Heart right ventricle (tissue), 16 donors: Measurements from ENCODE around the gene PRKAR2A. TPM values are rescaled to one million over a fixed set of nuclear protein-coding genes. Genes with fewer than 3 reads are reported as not detected.

Experiments
- ATAC-seq, 8 donors: fragments of 200-7000 bp; cut with Tn5 transposase; one replicate each; pipeline ENCODE4 v1.9.1; 2020; ENCODE audit warnings: mild to moderate bottlenecking in 8 of 8, moderate library complexity in 8 of 8, moderate number of reproducible peaks in 1 of 8
- DNase-seq, 2 donors: peaks; one replicate each; pipeline ENCODE4 v3.0.0-alpha.2; 2020
- H3K27ac ChIP-seq, 10 donors: fragments of 200-600 bp; sonication (generic) in 2 of 10; one replicate each; pipeline versions ENCODE4 v1.5.0 to v1.8.0; 2020 to 2022; ENCODE audit warnings: mild to moderate bottlenecking in 3 of 10
- H3K27me3 ChIP-seq, 7 donors: fragments of 200-600 bp; one replicate each; pipeline ENCODE4 v1.8.0; 2021 to 2022; ENCODE audit warnings: mild to moderate bottlenecking in 2 of 7
- H3K36me3 ChIP-seq, 9 donors: fragments of 200-600 bp; sonication (generic) in 1 of 9; one replicate each; pipeline versions ENCODE4 v1.5.0 to v1.8.0; 2020 to 2022; ENCODE audit warnings: mild to moderate bottlenecking in 2 of 9
- H3K4me1 ChIP-seq, 9 donors: fragments of 200-600 bp; sonication (generic) in 1 of 9; one replicate each; pipeline versions ENCODE4 v1.5.0 to v1.8.0; 2020 to 2022; ENCODE audit warnings: mild to moderate bottlenecking in 4 of 9
- H3K4me3 ChIP-seq, 10 donors: fragments of 200-600 bp; sonication (generic) in 2 of 10; one replicate each; pipeline versions ENCODE4 v1.5.0 to v1.8.0; 2020 to 2022; ENCODE audit warnings: mild to moderate bottlenecking in 7 of 10, moderate library complexity in 2 of 10
- H3K9me3 ChIP-seq, 11 donors: fragments of 200-600 bp in 10 of 11; sonication (generic) in 2 of 11; one replicate each; pipeline versions ENCODE4 v1.5.0 to v1.8.0; 2013 to 2022; ENCODE audit warnings: mild to moderate bottlenecking in 2 of 11, control low read depth in 1 of 11, moderate library complexity in 1 of 11
- WGBS, 2 donors: extraction: QIAGEN DNeasy Blood & Tissue Kit; methylation state at CpG; one replicate each; pipeline ENCODE4 v1.1.7; 2013; ENCODE audit warnings: inconsistent platforms in 1 of 2; 5-methylcytosine and 5-hydroxymethylcytosine counted together
- intact Hi-C, 10 donors: fragments of 100-400 bp; cut with DNase I; formaldehyde crosslinking; loops; one replicate each; pipeline versions ENCODE4 v1.11.1 to v1.14.2; 2022
- polyA plus RNA-seq, 2 donors: library from polyadenylated mRNA; stranded (reverse); fragments of 200-250 nt; gene quantifications; one replicate each; pipeline ENCODE4 v1.2.3, GENCODE V29; 2013
- total RNA-seq, 10 donors: library from RNA; stranded (reverse); fragmentation: NEBNext Ultra II Directional in 3 of 10; extraction: Animal tissue kit (Norgen Biotek cat#: 25700) in 3 of 10; gene quantifications; one replicate each; pipeline versions ENCODE4 v1.2.1 to v1.2.4, GENCODE V29; 2021 to 2023
- TF ChIP-seq, protein P1 (sequence below), 9 donors: fragments of 200-600 bp; sonication (generic) in 2 of 9; IDR thresholded peaks; one replicate each; pipeline versions ENCODE4 v1.5.0 to v1.8.0; 2021 to 2022; ENCODE audit warnings: antibody characterized with exemption in 9 of 9, mild to moderate bottlenecking in 5 of 9, moderate library complexity in 1 of 9
- donor health status: Arrhythmogenic right ventricular cardiomyopathy.
- donor health status: ischemic (EF 13 %, LVEDD 7.1; RV severe dilation, severe dysfunction).
- donor health status: healthy with polysubstance abuse.
- donor health status: DM: no; HTN: yes; CAD: no.
- donor health status: DM: no; HTN: no; CAD: no.
- donor health status: ischemic (EF 25% LVEDD 6.9; RV normal size, moderate dysfunction).
- donor health status: ischemic (EF 25% LVEDD 5.7; RV mildly dilated, moderate dysfunction).
- donor health status: healthy.
- donor health status: DM: yes; HTN: yes; CAD: no.
- donor health status: Ischemic cardiomyopathy.
- donor health status: ischemic (EF 35%, LVEDD 5.7; RV mildly dilated, moderate dysfunction).
- donor health status: nonischemic (EF 11% LVEDD 7.7; RV severe dilation, severe dysfunction).
- donor health status: DM: yes; HTN: yes; CAD: no.
- donor health status: PGD.
- donor health status: ischemic (EF 29% LVEDD 5.4; RV normal size, mild dysfunction).
- donor health status: nonischemic (EF 23%, LVEDD 6.1; RV moderate dilation, normal function).

Gene PRKAR2A
- total and polyA plus RNA-seq, 12 donors, result 11.3 to 55.7 (median 44.4) TPM

- DNase-seq, result no peak
- intact Hi-C loops, result no loop called here
- H3K4me1 ChIP-seq, result peaks cover 0 to 17% (median 10%) of the 10 kb centered on the region in 9 donors
- TF ChIP-seq, protein P1, sequence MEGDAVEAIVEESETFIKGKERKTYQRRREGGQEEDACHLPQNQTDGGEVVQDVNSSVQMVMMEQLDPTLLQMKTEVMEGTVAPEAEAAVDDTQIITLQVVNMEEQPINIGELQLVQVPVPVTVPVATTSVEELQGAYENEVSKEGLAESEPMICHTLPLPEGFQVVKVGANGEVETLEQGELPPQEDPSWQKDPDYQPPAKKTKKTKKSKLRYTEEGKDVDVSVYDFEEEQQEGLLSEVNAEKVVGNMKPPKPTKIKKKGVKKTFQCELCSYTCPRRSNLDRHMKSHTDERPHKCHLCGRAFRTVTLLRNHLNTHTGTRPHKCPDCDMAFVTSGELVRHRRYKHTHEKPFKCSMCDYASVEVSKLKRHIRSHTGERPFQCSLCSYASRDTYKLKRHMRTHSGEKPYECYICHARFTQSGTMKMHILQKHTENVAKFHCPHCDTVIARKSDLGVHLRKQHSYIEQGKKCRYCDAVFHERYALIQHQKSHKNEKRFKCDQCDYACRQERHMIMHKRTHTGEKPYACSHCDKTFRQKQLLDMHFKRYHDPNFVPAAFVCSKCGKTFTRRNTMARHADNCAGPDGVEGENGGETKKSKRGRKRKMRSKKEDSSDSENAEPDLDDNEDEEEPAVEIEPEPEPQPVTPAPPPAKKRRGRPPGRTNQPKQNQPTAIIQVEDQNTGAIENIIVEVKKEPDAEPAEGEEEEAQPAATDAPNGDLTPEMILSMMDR (IDR thresholded peaks at IDR 0.05), result no peak
- WGBS, 2 donors, result 90 to 95% methylated on average over 6 of the region's 6 CpGs
- no peak for ATAC-seq
- no peaks in the 10 kb centered on the region for H3K9me3 ChIP-seq
- no peak overlapping the region for H3K27ac ChIP-seq
- no peak overlapping the region for H3K4me3 ChIP-seq
- H3K27me3 ChIP-seq, result no peaks in the 10 kb centered on the region
- peaks cover 0 to 91% (median 5%) of the 10 kb centered on the region in 9 donors for H3K36me3 ChIP-seq
These were observed 31.8 kb upstream of the PRKAR2A start for GRCh38 chr3:48879307-48879993.

- peaks cover 0 to 91% (median 0%) of the 10 kb centered on the region in 9 donors for H3K36me3 ChIP-seq
- 91% methylated on average over 8 of the region's 8 CpGs for WGBS, 2 donors
- no peak overlapping the region for H3K27ac ChIP-seq
- no peaks in the 10 kb centered on the region for H3K27me3 ChIP-seq
- no peak overlapping the region for H3K4me3 ChIP-seq
- peaks cover 0 to 17% (median 10%) of the 10 kb centered on the region in 9 donors for H3K4me1 ChIP-seq
- intact Hi-C loops, result no loop called here
- no peak for DNase-seq
- TF ChIP-seq, protein P1 (IDR thresholded peaks at IDR 0.05), result no peak
- no peaks in the 10 kb centered on the region for H3K9me3 ChIP-seq
- ATAC-seq, result no peak
These were observed 30.0 kb upstream of the PRKAR2A start for GRCh38 chr3:48877671-48878070.

DNA sequence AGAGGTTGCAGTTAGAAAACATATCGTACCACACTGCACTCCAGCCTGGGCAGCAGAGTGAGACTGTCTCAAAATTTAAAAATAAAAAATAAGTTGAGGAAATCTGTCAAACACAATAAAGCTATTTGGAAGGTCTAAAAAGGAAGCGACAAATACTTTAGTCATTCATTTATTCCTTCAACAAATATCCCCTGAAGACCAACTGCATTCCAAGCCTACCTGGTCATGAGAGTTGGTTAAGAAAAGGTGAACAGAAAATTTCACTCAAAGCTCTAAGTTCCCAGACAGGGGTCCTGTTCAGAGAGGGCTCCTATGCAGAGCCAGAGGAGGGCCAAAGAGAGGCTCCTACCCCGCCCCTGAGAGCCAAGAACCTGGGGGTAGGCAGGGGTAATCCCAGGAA lies 15.4 kb upstream of the PRKAR2A start:
- intact Hi-C loops, result no loop called here
- Histone ChIP-seq H3K9me3 (no peaks in the 10 kb centered on the region), H3K36me3 (peaks cover 0 to 71% (median 25%) of the 10 kb centered on the region in 9 donors), H3K4me3 (no peak overlapping the region), H3K27ac (no peak overlapping the region), H3K27me3 (no peaks in the 10 kb centered on the region), H3K4me1 (no peaks in the 10 kb centered on the region)
- TF ChIP-seq, protein P1 (IDR thresholded peaks at IDR 0.05), result no peak
- ATAC-seq (no peak), DNase-seq (no peak)
- WGBS, 2 donors, result 96 to 97% methylated on average over 3 of the region's 3 CpGs

GRCh38 chr3:48859206-48859605 lies 11.5 kb upstream of the PRKAR2A start:
- H3K9me3 ChIP-seq, result no peaks in the 10 kb centered on the region
- DNase-seq, result no peak
- H3K36me3 ChIP-seq, result peaks cover 0 to 79% (median 25%) of the 10 kb centered on the region in 9 donors
- 82 to 90% methylated on average over 2 of the region's 2 CpGs for WGBS, 2 donors
- no peaks in the 10 kb centered on the region for H3K4me1 ChIP-seq
- ATAC-seq, result peak in 1 of 8 donors; percentile 50
- intact Hi-C loops, result no loop called here
- TF ChIP-seq, protein P1 (IDR thresholded peaks at IDR 0.05), result no peak
- H3K27me3 ChIP-seq, result no peaks in the 10 kb centered on the region
- no peak overlapping the region for H3K27ac ChIP-seq
- H3K4me3 ChIP-seq, result no peak overlapping the region
